B cell (primary cell): Measurements from ENCODE around the gene IL17REL. TPM values are rescaled to one million over a fixed set of nuclear protein-coding genes. Genes with fewer than 3 reads are reported as not detected.

Experiments used
- ATAC-seq: fragments of 200-7000 bp; cut with Tn5 transposase; one replicate; pipeline ENCODE4 v1.10.0; 2021; ENCODE audit warnings: low read depth, mild to moderate bottlenecking, moderate number of reproducible peaks, moderate library complexity
- CTCF ChIA-PET: fragments of 350-600 bp; sonication (Branson Sonifier 250); formaldehyde crosslinking; loops from one replicate; lab custom pipeline; 2021; ENCODE audit warnings: antibody characterized with exemption, inconsistent platforms; lab: Charles Lee
- POLR2A ChIA-PET: fragments of 350-600 bp; sonication (Branson Sonifier 250); formaldehyde crosslinking; loops from one replicate; lab custom pipeline; 2021; ENCODE audit warnings: antibody characterized with exemption; lab: Charles Lee
- DNase-seq: peaks from one replicate; pipeline ENCODE4 v3.0.0; 2013
- H2AFZ ChIP-seq: 2 replicates; pipeline ENCODE4 v1.6.1; 2012; ENCODE audit warnings: mild to moderate bottlenecking, low read depth, low read length; ENCODE audit not compliant: insufficient read depth, poor library complexity, severe bottlenecking
- H3K27ac ChIP-seq, 2 donors: 1 replicate in 1 of 2; 2 replicates in 1 of 2; pipeline ENCODE4 v1.5.1; 2012 to 2013; ENCODE audit warnings: low read length in 2 of 2, mild to moderate bottlenecking in 2 of 2, moderate library complexity in 1 of 2
- H3K27me3 ChIP-seq, 4 experiments: fragments of 200-600 bp in 1 of 4; sonication (generic) in 1 of 4; replicated peaks in 1 of 4; 1 replicate in 2 of 4; 2 replicates in 2 of 4; pipeline versions ENCODE4 v1.6.1 to v1.7.0; 2013 to 2016; ENCODE audit warnings: low read length in 3 of 4, mild to moderate bottlenecking in 2 of 4, mixed read lengths in 1 of 4, moderate library complexity in 1 of 4; ENCODE audit not compliant: insufficient read depth in 4 of 4, control insufficient read depth in 3 of 4; ENCODE audit errors: control extremely low read depth in 1 of 4
- H3K36me3 ChIP-seq, 2 experiments: replicated peaks in 1 of 2; 1 replicate in 1 of 2; 2 replicates in 1 of 2; pipeline versions ENCODE4 v1.6.1 to v1.7.1; 2013; ENCODE audit warnings: low read length in 1 of 2; ENCODE audit not compliant: insufficient read depth in 2 of 2, control insufficient read depth in 1 of 2; ENCODE audit errors: control extremely low read depth in 1 of 2, extremely low read depth in 1 of 2
- H3K4me1 ChIP-seq, 2 donors: fragments of 200-600 bp in 1 of 2; sonication (generic) in 1 of 2; 1 replicate in 1 of 2; 2 replicates in 1 of 2; pipeline versions ENCODE4 v1.5.1 to v1.6.1; 2013 to 2017; ENCODE audit warnings: low read length in 2 of 2; ENCODE audit not compliant: control insufficient read depth in 2 of 2, insufficient read depth in 2 of 2
- H3K4me2 ChIP-seq: replicated peaks from 2 replicates; pipeline ENCODE3; 2012; ENCODE audit warnings: mild to moderate bottlenecking, low read depth, low read length; ENCODE audit not compliant: poor library complexity, severe bottlenecking
- H3K4me3 ChIP-seq, 5 experiments: fragments of 200-600 bp in 1 of 5; sonication (generic) in 1 of 5; 1 replicate in 3 of 5; 2 replicates in 2 of 5; pipeline versions ENCODE4 v1.5.1 to v1.7.0; 2011 to 2016; ENCODE audit warnings: low read length in 4 of 5, mild to moderate bottlenecking in 4 of 5, low read depth in 2 of 5, control low read depth in 1 of 5, moderate library complexity in 1 of 5; ENCODE audit not compliant: insufficient read depth in 1 of 5; ENCODE audit errors: control extremely low read depth in 1 of 5, extremely low read depth in 1 of 5
- H3K79me2 ChIP-seq: fragments of 200-600 bp; sonication (generic); one replicate; pipeline ENCODE4 v1.6.0; 2016; ENCODE audit warnings: low read length; ENCODE audit not compliant: control insufficient read depth, insufficient read depth
- H3K9ac ChIP-seq: fragments of 200-600 bp; sonication (generic); 2 replicates; pipeline ENCODE4 v1.6.1; 2017; ENCODE audit warnings: mild to moderate bottlenecking, low read length, moderate library complexity
- H3K9me3 ChIP-seq, 3 donors: one replicate each; pipeline versions ENCODE4 v1.6.1 to v1.7.1; 2013; ENCODE audit warnings: low read length in 2 of 3; ENCODE audit not compliant: control insufficient read depth in 2 of 3, insufficient read depth in 1 of 3; ENCODE audit errors: control extremely low read depth in 1 of 3
- H4K20me1 ChIP-seq: 2 replicates; pipeline ENCODE4 v1.6.0; 2012; ENCODE audit warnings: mild to moderate bottlenecking, low read length; ENCODE audit not compliant: insufficient read depth, control insufficient read depth, poor library complexity, severe bottlenecking
- H3K27ac Mint-ChIP-seq: one replicate; pipeline ENCODE4 v1.8.0; 2021; ENCODE audit warnings: mixed read lengths
- H3K27me3 Mint-ChIP-seq: one replicate; pipeline ENCODE4 v1.8.0; 2021; ENCODE audit warnings: mixed read lengths
- H3K4me1 Mint-ChIP-seq: one replicate; pipeline ENCODE4 v1.8.0; 2021; ENCODE audit warnings: mixed read lengths
- H3K4me3 Mint-ChIP-seq: one replicate; pipeline ENCODE4 v1.8.0; 2021; ENCODE audit warnings: mixed read lengths
- H3K9me3 Mint-ChIP-seq: one replicate; pipeline ENCODE4 v1.8.0; 2022; ENCODE audit warnings: mixed read lengths; ENCODE audit not compliant: insufficient read depth
- CTCF ChIP-seq: fragments of 200-600 bp; IDR thresholded peaks from one replicate; pipeline ENCODE4 v1.8.0; 2022; ENCODE audit warnings: antibody characterized with exemption, mild to moderate bottlenecking
- EZH2 ChIP-seq: IDR thresholded peaks from 2 replicates; pipeline ENCODE4 v1.6.1; 2012; ENCODE audit warnings: borderline replicate concordance, low read depth, mild to moderate bottlenecking, moderate library complexity, low read length; ENCODE audit not compliant: insufficient read depth, poor library complexity, severe bottlenecking
- WGBS: methylation state at CpG from one replicate; pipeline ENCODE4 v1.1.5; 2013; ENCODE audit warnings: missing lambda C conversion rate; ENCODE audit not compliant: insufficient coverage; 5-methylcytosine and 5-hydroxymethylcytosine counted together
- intact Hi-C: fragments of 100-400 bp; cut with micrococcal nuclease; formaldehyde crosslinking; loops from one replicate; pipeline ENCODE4 v1.10.0; 2022
- polyA plus RNA-seq: library from polyadenylated mRNA; depleted of rRNA; stranded (reverse); fragments of >200 nt; gene quantifications from 2 replicates; pipeline ENCODE4 v1.2.3, GENCODE V29; 2012
- total RNA-seq, 2 donors: library from RNA; stranded (reverse); fragments of 120-200 nt in 1 of 2; gene quantifications; 1 replicate in 1 of 2; 2 replicates in 1 of 2; pipeline versions ENCODE4 v1.2.3 to v1.2.4, GENCODE V29; 2013 to 2022

The IL17REL gene
- total and polyA plus RNA-seq, 2 donors (not counting 1 experiment from before 2014, with no cell fraction given) = 0.09 to 0.10 TPM

DNA sequence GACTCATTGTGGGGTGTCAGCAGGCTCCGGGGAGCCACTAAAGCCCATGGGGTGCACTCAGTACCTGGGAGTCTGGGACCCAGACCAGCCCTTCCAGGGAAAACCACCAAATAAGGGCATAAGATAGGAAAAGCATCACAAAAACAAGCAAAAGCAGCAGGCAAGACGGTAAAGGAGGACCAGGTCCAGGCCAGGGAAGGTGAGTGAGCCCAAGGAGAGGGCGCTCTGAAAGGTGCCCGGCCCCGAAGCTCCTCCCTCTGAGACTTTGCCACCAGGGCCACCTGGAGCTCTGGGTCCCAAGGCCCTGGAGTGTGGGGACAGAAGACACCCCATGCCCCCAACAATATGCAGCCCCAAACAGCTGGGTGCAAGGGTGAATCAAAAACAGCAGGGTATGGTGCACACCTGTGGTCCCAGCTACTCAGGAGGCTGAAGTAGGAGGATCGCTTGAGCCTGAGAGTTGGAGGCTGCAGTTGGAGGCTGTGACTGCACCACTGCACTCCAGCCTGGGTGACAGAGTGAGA is 5.2 kb upstream of the IL17REL start:
- POLR2A ChIA-PET = interaction anchor here (0.7 to 1.2 kb wide), 3 partner anchors 51 to 173 kb away, joined by 3 read pairs; no protein-coding TSS in a partner anchor
- WGBS = 94% methylated on average over 6 of the region's 6 CpGs

More for the DNA sequence above, 5.2 kb upstream of the IL17REL start:
- Histone ChIP-seq H3K79me2 (no peaks in the 10 kb centered on the region), H4K20me1 (no peaks in the 10 kb centered on the region), H3K4me3 (no peak overlapping the region), H3K36me3 (no peaks in the 10 kb centered on the region), H3K4me1 (peaks cover 44 to 48% of the 10 kb centered on the region in 2 donors), H2AFZ (no peak overlapping the region), H3K27me3 (peaks cover 0 to 35% (median 9%) of the 10 kb centered on the region in 4 experiments), H3K9me3 (peaks cover 0 to 6% (median 0%) of the 10 kb centered on the region in 3 donors), H3K4me2 (peak overlapping the region; percentile 54), H3K27ac (no peak overlapping the region), H3K9ac (no peak overlapping the region)
- DNase-seq = no peak
- no peak for TF ChIP-seq CTCF
- TF ChIP-seq EZH2 = no peak
- ATAC-seq = no peak
- intact Hi-C loops = loop anchor here (5.0 kb wide), 1 partner anchor 35 kb away; no protein-coding TSS in a partner anchor
- Mint-ChIP-seq H3K9me3 (no peaks in the 10 kb centered on the region), H3K4me3 (peak overlapping the region; percentile 34), H3K4me1 (peaks cover 40% of the 10 kb centered on the region), H3K27ac (no peak overlapping the region), H3K27me3 (peaks cover 3% of the 10 kb centered on the region)
- CTCF ChIA-PET = interaction anchor here (0.5 to 3.8 kb wide), 7 partner anchors 11 to 126 kb away, joined by 3 to 16 read pairs (median 5); no protein-coding TSS in a partner anchor
